Nephron progenitor cell (in vitro differentiated cells): Measurements from ENCODE around the gene CRTC3.

Experiments
- DNase-seq: peaks from one replicate; pipeline ENCODE4 v3.0.0; 2021
- H3K27ac Mint-ChIP-seq: 2 replicates; pipeline ENCODE4 v1.8.0; 2021; ENCODE audit warnings: mild to moderate bottlenecking, moderate library complexity, mixed read lengths
- H3K27me3 Mint-ChIP-seq: 2 replicates; pipeline ENCODE4 v1.8.0; 2021; ENCODE audit warnings: mild to moderate bottlenecking, low read depth, mixed read lengths; ENCODE audit not compliant: poor library complexity
- H3K36me3 Mint-ChIP-seq: 2 replicates; pipeline ENCODE4 v1.8.0; 2021; ENCODE audit warnings: low read depth, mixed read lengths
- H3K4me1 Mint-ChIP-seq: 2 replicates; pipeline ENCODE4 v1.8.0; 2021; ENCODE audit warnings: mixed read lengths
- H3K4me3 Mint-ChIP-seq: 2 replicates; pipeline ENCODE4 v1.8.0; 2021; ENCODE audit warnings: mild to moderate bottlenecking, moderate library complexity, mixed read lengths
- H3K9me3 Mint-ChIP-seq: 2 replicates; pipeline ENCODE4 v1.8.0; 2021; ENCODE audit warnings: mild to moderate bottlenecking, moderate library complexity, mixed read lengths
- TF ChIP-seq, protein P1 (sequence below): fragments of 200-600 bp; sonication (generic); IDR thresholded peaks from 2 replicates; pipeline ENCODE4 v1.5.0; 2021; ENCODE audit warnings: antibody characterized with exemption

CRTC3 gene

DNA sequence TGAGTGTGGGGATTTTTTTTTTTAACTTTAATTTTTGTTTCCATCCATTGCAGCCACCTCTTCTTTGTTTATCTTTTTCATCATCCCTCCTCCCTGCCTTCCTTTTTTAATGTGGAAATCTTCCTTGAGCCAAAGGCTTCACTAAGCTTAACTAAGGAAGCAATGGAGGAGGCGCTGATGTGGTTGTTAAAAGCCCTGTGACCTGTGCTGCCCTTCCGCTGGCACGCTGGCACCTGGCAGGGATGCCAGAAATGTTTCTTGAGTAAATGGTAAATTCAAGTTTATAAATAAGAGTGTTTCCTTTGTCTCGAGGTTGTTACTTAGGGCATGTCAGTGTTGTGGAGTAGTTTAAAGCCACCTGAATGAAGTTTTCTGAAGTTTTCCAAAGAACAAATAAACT is 69.4 kb downstream of the CRTC3 start:
- H3K27ac Mint-ChIP-seq = no peak overlapping the region
- H3K4me3 Mint-ChIP-seq = no peak overlapping the region
- peaks cover 43% of the 10 kb centered on the region for H3K4me1 Mint-ChIP-seq
- TF ChIP-seq, protein P1, sequence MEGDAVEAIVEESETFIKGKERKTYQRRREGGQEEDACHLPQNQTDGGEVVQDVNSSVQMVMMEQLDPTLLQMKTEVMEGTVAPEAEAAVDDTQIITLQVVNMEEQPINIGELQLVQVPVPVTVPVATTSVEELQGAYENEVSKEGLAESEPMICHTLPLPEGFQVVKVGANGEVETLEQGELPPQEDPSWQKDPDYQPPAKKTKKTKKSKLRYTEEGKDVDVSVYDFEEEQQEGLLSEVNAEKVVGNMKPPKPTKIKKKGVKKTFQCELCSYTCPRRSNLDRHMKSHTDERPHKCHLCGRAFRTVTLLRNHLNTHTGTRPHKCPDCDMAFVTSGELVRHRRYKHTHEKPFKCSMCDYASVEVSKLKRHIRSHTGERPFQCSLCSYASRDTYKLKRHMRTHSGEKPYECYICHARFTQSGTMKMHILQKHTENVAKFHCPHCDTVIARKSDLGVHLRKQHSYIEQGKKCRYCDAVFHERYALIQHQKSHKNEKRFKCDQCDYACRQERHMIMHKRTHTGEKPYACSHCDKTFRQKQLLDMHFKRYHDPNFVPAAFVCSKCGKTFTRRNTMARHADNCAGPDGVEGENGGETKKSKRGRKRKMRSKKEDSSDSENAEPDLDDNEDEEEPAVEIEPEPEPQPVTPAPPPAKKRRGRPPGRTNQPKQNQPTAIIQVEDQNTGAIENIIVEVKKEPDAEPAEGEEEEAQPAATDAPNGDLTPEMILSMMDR = no peak
- DNase-seq = no peak
- H3K9me3 Mint-ChIP-seq = no peaks in the 10 kb centered on the region
- peaks cover 32% of the 10 kb centered on the region for H3K36me3 Mint-ChIP-seq
- H3K27me3 Mint-ChIP-seq = no peaks in the 10 kb centered on the region

DNA sequence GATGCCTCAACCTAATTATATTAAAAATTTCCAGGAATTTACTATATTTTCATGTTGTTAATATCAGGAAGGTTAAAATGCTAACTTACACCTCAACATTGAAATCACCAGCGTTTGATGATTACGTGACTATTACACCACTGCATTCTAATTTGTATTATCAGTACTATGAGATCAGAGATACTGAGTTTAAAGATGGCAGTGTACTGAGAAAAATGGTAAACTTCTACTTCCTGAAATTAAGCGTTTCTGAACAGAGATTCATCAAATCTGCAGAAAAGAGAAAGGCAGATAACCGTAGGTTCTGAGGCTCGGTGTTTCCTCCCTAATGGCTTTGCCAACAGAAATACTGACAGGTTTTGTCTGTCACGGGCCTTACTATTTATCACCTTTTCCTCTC is 69.9 kb downstream of the CRTC3 start:
- Mint-ChIP-seq H3K27me3 (no peaks in the 10 kb centered on the region), H3K36me3 (peaks cover 33% of the 10 kb centered on the region), H3K4me3 (no peak overlapping the region), H3K9me3 (no peaks in the 10 kb centered on the region), H3K27ac (no peak overlapping the region), H3K4me1 (peaks cover 41% of the 10 kb centered on the region)
- TF ChIP-seq, protein P1 = no peak
- DNase-seq = no peak

DNA sequence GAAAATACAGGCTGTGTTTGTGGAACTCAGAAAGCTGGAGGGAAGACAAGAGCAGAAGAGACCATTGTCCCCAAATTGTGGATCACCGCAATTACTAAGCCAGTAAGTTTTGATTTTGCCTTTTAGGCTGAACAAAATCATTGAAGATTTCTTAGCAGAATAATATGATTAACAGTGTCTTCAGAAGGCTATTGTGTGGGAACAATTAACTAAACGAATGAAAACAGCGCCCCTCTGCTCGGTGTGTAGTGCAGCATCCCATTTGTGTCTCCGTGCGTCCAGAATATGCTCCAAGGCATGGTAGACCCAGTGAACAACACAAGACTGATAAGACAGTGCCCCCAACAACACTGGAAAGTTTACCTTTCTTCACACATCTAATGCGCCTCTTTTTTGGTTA is 71.2 kb downstream of the CRTC3 start:
- H3K4me3 Mint-ChIP-seq = no peak overlapping the region
- TF ChIP-seq, protein P1 = no peak
- DNase-seq = no peak
- peaks cover 28% of the 10 kb centered on the region for H3K36me3 Mint-ChIP-seq
- peaks cover 3% of the 10 kb centered on the region for H3K27me3 Mint-ChIP-seq
- H3K4me1 Mint-ChIP-seq = peaks cover 34% of the 10 kb centered on the region
- H3K9me3 Mint-ChIP-seq = no peaks in the 10 kb centered on the region
- H3K27ac Mint-ChIP-seq = no peak overlapping the region

DNA sequence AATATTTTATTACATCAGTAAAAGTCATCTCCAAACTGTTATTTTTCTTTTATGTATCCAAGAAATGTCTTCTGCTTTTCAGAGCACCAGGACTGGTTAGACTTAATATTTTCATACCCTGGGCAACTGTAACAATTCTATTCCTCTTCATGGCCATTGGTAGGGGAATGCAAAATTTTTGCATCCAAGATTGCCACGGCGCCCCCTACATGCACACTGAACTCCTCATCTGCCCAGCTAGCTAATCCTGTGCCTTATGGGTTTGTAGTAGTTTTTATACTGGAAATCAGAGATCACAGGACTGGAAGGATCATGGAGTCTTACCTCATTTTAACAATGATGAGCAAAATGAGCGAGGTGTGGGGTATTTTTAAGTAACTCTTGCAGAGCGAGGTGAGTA is 74.2 kb downstream of the CRTC3 start:
- H3K4me3 Mint-ChIP-seq = no peak overlapping the region
- H3K27ac Mint-ChIP-seq = no peak overlapping the region
- TF ChIP-seq, protein P1 = no peak
- H3K9me3 Mint-ChIP-seq = no peaks in the 10 kb centered on the region
- DNase-seq = no peak
- peaks cover 28% of the 10 kb centered on the region for H3K36me3 Mint-ChIP-seq
- H3K27me3 Mint-ChIP-seq = peaks cover 3% of the 10 kb centered on the region
- peaks cover 36% of the 10 kb centered on the region for H3K4me1 Mint-ChIP-seq

DNA sequence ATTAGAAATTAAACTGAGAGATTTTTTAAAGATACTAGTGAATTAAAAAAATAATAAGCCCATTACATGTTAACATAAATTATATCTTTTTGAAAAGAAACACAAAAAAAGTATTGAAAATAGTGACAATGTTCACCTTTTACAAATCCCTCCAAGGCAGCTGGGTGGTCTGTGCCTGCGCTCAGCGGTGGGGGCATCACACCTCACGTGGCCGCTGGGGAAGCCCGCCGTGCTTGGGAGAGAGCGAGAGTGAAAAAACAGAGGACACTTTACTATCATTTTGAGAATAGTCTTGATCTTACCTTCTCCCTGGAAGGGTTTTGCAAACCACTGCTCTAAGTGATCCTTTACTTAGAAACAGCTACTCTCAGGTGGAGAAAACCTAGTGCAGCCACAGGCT is 76.9 kb downstream of the CRTC3 start:
- Mint-ChIP-seq H3K36me3 (peaks cover 25% of the 10 kb centered on the region), H3K9me3 (no peaks in the 10 kb centered on the region), H3K27ac (no peak overlapping the region), H3K27me3 (peaks cover 4% of the 10 kb centered on the region), H3K4me3 (no peak overlapping the region), H3K4me1 (peaks cover 41% of the 10 kb centered on the region)
- TF ChIP-seq, protein P1 = no peak
- no peak for DNase-seq

DNA sequence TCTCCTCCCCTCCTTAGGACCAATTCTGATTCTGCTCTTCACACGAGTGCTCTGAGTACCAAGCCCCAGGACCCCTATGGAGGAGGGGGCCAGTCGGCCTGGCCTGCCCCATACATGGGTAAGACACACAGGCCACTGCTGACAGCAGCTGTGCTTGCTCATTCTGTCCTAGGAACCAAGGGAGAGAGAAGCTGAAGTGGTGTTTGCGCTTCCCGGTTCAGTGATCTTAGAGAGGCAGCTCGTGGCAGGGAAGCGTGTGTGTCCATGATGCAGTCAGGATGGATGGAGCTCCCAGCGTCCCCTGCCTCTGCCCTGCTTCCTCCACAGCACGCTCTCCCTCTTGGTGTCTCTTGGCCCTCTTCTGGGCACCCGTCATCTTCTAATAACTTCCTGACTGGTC is 77.6 kb downstream of the CRTC3 start:
- H3K27ac Mint-ChIP-seq = peak overlapping the region; percentile 96

More for the DNA sequence above, 77.6 kb downstream of the CRTC3 start:
- Mint-ChIP-seq H3K4me3 (peak overlapping the region; percentile 6), H3K9me3 (no peaks in the 10 kb centered on the region), H3K4me1 (peaks cover 46% of the 10 kb centered on the region), H3K27me3 (peaks cover 6% of the 10 kb centered on the region), H3K36me3 (peaks cover 20% of the 10 kb centered on the region)
- no peak for DNase-seq
- TF ChIP-seq, protein P1 = no peak
